DMS153 (cell line): ENCODE measurements around the gene OR1L4.

ENCODE experiments used
- DNase-seq: peaks from one replicate; lab custom pipeline; 2025; lab: John Stamatoyannopoulos, UW

Gene OR1L4, protein sequence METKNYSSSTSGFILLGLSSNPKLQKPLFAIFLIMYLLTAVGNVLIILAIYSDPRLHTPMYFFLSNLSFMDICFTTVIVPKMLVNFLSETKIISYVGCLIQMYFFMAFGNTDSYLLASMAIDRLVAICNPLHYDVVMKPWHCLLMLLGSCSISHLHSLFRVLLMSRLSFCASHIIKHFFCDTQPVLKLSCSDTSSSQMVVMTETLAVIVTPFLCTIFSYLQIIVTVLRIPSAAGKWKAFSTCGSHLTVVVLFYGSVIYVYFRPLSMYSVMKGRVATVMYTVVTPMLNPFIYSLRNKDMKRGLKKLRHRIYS

DNA sequence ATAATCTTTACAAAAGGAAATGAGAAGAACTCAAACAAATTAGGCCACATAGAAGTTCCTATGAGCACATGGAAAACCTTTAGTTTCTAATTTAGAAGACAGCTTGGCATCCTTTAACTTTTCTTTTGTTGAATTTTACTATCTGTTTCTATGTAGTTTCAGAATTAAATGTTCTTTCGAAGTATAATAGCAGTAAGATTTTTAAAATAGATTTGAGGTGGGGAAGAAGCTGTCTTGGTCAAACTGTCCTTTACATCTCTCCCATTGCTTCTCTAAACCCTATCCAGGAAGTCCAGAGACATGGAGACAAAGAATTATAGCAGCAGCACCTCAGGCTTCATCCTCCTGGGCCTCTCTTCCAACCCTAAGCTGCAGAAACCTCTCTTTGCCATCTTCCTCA, at the start of gene OR1L4:
Gene OR1L4, plus strand, starts transcription at position 301 of the 400 bp plus-strand sequence. Its CDS starts 0 bp downstream, at position 301.
- no peak for DNase-seq

DNA sequence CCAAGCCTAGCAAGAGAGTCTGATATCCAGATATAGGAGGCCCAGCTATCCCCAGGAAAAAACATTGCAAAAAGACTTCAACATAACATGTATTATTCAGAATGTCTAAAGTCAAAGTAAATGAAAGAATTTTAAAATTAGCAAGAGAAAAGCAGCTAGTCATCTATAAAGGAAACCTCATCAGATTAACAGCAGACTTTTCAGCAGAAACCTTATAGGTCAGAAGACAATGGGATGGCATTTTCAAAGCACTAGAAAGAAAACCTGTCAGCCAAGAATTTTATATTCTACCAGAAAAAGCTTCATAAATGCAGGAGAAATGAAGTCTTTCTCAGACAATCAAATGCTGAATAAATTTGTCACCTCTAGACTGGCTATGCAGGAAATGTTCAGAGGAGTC, 38.9 kb upstream of the OR1L4 start:
- DNase-seq, result no peak

DNA sequence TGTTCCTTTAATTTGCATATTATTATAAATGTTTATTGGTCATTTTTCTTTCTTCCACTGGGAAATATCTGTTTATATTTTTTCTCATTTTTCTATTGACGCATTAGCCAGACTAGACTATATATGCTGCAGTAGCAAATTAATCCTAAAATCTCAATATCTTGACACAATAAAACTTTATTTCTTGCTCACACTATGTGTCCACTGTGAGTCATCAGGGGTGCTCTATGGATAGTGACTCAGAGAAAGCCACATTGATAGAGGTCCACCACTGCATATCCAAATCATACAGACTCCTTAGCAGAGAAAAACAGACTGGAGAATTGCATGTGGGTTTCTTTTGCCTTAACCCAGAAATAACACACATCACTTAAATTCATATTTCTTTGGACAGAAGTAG, 28.1 kb upstream of the OR1L4 start:
- no peak for DNase-seq

DNA sequence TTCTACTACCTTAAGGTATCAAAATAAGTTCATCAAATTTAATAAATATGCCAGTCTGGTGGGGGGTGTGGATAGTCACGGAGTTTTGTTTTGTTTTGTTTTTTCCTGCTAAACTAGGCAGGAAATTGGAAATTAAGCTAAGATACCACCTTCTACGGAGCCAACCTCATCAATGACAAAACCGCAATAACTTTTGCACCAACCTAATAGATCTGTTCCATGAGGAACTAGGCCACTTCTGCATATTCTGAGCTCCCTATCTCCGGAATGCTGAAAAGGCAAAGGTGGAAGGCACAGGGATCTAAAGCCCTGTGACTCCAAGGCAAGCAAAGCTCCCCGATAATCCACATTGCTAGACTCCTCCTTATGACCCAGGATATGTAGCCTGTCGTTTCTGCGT, 5.8 kb upstream of the OR1L4 start:
- DNase-seq, result no peak

- DNase-seq, result no peak
These were observed 4.6 kb upstream of the OR1L4 start for GRCh38 chr9:122719218-122719617.

DNA sequence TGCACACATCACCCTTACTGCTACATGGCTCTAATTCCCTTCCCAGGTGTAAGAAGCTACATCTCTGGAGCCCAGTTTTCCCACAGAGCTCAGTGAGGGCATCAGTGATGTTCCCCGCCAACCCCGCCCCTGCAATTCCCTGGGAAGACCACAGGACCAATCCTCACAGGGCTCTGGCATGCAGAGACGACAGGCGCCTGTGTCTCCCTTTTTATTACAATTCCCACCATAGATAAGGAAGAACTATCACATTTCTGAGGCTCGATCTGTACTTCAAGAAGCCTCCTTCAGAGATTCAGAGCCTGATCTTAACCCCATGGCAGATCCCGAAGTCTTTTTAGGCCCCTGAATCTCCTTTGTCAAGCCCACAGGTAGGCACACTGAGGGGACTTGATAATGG, 18.2 kb downstream of the OR1L4 start, which contains the start of gene OR1L6:
Gene OR1L6, plus strand, starts transcription at position 301 of the 400 bp plus-strand sequence. CDS start 7,545 bp downstream, outside the sequence.
- no peak for DNase-seq

- no peak for DNase-seq
These were observed 31.0 kb downstream of the OR1L4 start for GRCh38 chr9:122754825-122755224.

DNA sequence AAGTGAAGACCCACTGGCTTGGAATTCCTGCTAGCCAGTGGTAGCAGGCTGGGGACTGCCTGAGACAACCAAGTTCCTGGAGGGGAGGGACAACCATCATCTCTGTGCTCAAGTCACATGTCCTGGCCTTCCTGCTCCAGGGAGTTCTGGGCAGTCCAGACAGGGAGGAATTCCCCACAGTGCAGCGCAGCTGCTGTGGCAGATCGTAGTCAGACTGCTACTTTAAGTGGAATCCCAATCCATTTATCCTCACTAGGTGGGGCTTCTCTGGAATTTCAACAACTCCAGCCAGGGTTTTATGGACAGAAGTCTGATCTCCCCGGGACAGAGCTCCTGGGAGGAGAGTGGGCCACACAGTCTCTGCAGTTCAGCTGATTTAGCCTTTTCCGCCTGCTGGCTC, 44.0 kb downstream of the OR1L4 start:
- no peak for DNase-seq
